Measurements from ENCODE around the gene FSTL1.

The FSTL1 gene

DNA sequence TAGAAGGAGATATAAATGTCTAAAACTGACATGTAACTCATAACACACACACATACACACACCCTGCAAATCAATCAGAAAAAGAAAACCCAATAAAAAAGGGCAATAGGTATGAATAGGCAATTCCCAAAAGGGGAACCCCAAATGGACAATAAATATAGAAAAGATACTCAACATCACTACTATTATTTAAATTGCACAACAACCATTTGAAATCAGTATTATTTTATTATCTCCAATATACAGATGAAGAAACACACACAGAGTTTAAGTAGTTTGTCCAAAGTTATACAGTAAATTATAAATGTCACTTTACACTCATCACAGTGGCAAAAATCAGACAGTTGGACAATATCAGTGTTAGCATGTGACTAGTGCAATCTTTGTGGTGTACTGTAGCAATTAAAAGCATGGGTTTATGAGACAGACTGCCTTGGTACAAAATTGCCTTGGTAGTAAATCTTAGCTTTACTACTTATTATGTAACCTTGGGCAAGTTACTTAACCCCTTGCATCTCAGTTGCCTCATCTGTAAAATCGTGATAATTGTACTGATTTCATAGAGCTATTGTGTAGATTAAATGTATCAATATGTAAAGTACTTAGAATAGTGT is 3.4 kb upstream of the FSTL1 start:
- TF ChIP-seq GATA2 (IDR thresholded peaks at IDR 0.05; ENCODE audit: low read depth, low read length), result no peak
- TF ChIP-seq GATA3 (IDR thresholded peaks at IDR 0.05; ENCODE audit: low read depth, low read length), result no peak

DNA sequence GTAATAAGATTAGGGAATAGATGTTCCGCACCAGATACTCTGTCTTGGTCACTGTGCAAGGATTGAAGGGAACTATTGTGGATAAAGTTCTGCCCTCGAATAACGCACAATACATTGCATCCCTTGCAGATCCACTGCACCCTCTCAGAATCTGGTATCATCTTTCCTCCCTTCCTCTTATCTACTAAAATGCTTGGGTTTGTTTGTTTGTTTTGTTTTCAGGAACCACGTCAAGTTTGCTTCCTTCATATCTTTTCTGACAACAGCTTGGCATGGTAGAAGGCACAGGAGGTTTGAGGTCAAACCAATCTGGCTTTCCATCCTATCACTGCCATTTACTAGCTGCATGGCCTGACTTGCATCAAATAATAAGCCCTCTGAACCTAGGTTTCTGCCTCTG is 2.0 kb upstream of the FSTL1 start:
- TF ChIP-seq GATA2 (IDR thresholded peaks at IDR 0.05; ENCODE audit: low read depth, low read length), result no peak
- TF ChIP-seq GATA3 (IDR thresholded peaks at IDR 0.05; ENCODE audit: low read depth, low read length), result no peak

DNA sequence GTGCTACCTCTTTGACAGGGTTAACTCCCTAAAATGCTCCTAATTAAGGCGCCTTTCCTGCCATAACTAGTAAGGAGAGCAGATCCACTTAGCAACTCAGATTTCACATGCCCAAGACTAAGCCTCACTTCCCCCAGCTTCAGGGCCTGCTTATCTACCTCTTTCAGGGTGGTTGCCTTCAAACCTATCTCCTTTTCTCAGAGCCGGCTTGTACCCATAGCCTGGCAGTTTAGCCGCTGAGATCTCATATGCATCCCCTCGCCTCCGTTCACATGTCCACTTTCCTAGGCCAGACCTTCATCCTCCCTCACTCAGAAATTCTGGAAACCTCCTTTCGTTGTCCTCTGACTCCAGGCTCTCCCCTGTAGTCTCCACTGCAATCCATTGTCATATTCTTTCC is 1.0 kb upstream of the FSTL1 start:
- no peak for TF ChIP-seq GATA2 (IDR thresholded peaks at IDR 0.05; ENCODE audit: low read depth, low read length)
- no peak for TF ChIP-seq GATA3 (IDR thresholded peaks at IDR 0.05; ENCODE audit: low read depth, low read length)

DNA sequence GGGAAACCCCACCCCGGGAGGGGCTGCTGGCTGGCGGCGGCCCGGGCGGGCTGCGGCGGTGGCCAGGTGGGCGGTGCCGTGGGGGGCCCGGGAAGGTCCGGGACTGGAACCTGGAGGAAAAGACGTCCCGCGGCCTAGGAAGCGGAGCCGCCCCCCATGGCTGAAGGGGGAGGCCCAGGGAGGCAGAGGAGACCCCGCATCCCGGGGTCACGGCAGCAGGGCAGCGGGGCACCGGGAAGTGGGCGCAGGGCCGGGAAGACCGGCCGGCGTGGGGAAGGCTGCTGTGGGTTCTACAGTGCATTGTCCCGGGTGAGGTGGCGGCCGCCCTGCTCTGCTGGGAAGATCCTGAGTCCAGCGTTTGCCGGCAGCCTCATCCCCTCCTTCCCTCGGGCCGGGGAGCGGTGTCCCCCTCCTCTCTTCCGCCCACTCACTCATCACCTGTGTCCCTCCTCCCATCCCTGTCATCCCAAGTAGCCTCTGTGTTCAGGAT is 525 bp upstream of the FSTL1 start:
- TF ChIP-seq GATA2 (IDR thresholded peaks at IDR 0.05; ENCODE audit: low read depth, low read length) (no peak), GATA3 (IDR thresholded peaks at IDR 0.05; ENCODE audit: low read depth, low read length) (no peak)

DNA sequence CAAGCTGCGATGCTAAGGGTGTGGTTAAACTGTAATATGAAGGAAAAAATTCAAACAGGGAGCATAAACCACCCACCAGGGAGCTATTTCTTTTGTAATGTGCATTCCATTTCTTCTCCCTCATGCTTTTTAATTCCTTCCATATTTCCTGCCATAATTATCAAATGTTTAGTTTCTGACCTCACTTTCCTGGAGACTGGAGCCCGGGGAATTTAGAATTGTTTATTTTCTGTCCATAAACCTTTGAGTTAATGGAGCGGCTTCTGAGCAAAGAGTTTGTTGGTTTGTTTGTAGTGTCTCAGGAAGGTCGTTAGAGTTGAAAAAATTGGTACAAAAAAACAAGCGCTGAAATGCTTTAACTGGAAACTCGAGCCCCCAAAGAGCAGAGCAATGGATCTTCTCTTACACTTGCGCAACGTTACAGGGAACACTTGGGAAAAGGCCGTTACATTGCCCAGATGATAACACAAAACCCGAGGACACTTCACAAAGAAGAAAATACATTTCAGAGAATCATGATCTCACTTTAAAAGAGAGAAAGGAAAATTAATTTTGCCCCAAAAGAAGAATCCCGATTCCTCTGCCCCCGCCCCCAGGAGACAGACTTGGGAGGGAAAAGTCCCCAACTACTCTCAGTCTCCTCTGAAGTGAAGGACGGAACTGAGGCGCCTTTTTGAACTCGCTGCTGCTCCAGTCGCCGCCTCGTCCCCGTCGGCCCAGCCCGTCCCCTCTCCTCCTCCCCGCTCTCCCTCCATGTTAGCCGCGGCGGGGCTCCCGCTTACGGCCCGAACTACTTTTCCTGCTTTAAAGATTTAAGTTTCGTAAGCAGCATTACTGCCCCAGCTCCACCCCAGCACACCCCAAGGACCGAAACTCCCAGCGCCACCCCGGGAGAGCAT is 842 bp downstream of the FSTL1 start:
- TF ChIP-seq GATA2 (IDR thresholded peaks at IDR 0.05; ENCODE audit: low read depth, low read length) (no peak), GATA3 (IDR thresholded peaks at IDR 0.05; ENCODE audit: low read depth, low read length) (no peak)

DNA sequence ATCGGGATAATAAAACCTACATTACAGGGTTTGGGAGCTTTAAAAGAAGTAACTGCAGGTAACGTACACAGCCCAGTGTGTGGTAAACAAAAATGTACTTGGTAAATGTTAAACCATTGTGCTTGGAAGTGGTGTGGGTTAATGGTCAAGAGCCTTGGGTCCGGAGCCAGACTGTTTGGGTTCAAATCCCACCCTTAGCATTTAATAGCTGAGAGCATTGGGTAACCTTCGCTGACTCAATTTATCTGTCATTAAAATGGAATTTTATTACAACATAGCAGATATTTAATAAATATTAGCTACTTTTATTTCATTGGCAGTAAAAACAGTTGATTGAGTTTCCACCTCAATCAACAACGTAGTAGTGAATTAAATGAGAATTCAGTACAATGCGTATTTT is 1.5 kb downstream of the FSTL1 start:
- TF ChIP-seq GATA3 (IDR thresholded peaks at IDR 0.05; ENCODE audit: low read depth, low read length) (no peak), GATA2 (IDR thresholded peaks at IDR 0.05; ENCODE audit: low read depth, low read length) (no peak)

DNA sequence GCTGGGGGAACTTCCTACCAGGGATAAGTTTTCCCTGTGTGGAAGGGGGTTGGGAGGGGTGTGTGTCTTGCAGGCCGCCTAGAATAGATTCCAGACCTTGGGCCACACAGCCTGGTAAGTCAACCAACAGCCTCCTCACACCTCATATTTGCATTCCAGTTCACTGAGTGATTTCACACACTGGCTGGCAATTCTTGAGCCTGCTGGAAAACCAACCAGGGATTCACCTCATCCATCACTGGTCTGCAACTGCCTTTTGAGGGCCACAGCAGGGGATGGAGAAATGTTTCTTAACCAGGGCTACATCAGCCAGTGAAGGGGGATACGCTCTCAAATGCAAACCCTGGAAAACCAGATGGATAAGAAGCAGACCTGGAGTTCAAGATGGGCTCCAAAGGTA is 2.0 kb downstream of the FSTL1 start:
- TF ChIP-seq GATA2 (IDR thresholded peaks at IDR 0.05; ENCODE audit: low read depth, low read length) (no peak), GATA3 (IDR thresholded peaks at IDR 0.05; ENCODE audit: low read depth, low read length) (no peak)

DNA sequence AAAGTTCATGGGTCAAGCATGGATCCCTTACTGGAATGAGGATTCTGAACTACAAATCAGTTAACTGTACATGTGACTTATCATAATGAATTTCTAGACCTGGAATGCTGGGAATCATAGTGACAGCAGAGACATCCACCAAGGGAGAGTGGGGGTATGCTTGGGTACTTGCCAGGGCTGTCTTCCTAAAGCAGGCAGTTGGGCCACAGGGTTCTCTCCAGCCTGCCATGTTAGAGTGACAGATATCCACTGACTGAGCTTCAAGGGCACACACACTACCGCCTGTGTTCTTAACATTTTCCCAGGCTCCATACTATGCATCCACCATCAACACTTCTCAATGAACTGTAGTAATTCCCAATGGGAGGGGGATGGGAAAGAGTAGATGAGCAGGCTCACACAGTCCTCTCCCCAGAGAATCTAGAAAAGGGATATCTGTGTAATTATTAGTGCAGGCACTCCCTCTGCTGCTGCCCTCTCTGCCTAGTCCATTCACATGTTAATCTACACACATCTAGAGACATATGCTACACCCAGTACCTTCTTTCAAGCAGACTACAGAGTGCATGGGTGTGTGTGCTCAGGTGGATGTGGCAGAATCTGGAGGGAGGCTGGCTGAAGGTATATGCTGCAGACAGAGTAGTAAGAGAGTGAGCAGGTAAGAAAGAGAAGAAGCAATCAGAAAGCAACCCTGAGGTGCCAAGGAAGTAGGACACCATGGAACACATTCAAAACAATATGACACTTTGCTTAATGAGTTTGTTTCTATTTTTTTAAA is 3.7 kb downstream of the FSTL1 start:
- TF ChIP-seq GATA3 (IDR thresholded peaks at IDR 0.05; ENCODE audit: low read depth, low read length), result no peak
- no peak for TF ChIP-seq GATA2 (IDR thresholded peaks at IDR 0.05; ENCODE audit: low read depth, low read length)

DNA sequence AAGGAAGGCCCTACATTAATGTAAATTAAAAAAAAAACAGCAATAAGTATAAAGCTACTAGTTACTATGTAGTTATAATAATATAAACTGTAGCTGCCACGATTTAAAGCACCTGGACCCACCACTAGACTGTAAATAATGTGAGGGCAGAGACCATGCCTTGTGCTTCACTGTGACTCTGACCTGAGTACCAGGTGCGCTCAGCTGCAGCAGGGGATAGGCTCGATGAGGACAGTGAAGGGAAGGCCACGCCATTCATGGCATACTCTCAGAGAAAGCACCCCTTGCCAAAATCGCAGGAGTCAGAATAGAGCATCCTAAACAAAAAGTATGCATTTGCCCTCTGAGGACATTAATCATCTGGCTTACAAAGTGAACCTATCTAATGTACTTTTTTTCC is 5.1 kb downstream of the FSTL1 start:
- TF ChIP-seq GATA2 (IDR thresholded peaks at IDR 0.05; ENCODE audit: low read depth, low read length) (no peak), GATA3 (IDR thresholded peaks at IDR 0.05; ENCODE audit: low read depth, low read length) (no peak)

DNA sequence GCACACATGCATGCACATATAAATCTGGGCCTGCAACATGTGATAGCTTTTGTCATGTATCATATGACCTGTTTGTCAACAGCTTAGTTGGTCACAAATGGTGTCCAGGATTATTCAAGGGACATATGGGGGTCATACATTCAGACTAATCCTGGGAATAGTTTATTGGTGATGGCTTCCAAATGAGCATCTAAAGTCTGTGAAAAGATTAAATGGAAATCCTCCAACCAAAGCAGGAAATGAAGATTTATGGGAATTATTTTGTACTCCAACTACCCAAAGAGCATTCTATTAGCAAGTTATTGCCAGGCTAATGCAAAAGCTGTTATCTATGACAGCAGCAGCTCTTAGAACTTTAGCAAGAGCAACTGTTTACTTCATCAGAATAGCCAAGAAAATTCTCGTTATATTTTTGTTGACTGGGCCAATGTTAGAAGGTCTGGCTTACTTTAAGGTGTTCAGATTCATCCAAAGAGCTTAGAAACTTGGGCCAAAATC is 7.1 kb downstream of the FSTL1 start:
- TF ChIP-seq GATA2 (IDR thresholded peaks at IDR 0.05; ENCODE audit: low read depth, low read length) (no peak), GATA3 (IDR thresholded peaks at IDR 0.05; ENCODE audit: low read depth, low read length) (no peak)

DNA sequence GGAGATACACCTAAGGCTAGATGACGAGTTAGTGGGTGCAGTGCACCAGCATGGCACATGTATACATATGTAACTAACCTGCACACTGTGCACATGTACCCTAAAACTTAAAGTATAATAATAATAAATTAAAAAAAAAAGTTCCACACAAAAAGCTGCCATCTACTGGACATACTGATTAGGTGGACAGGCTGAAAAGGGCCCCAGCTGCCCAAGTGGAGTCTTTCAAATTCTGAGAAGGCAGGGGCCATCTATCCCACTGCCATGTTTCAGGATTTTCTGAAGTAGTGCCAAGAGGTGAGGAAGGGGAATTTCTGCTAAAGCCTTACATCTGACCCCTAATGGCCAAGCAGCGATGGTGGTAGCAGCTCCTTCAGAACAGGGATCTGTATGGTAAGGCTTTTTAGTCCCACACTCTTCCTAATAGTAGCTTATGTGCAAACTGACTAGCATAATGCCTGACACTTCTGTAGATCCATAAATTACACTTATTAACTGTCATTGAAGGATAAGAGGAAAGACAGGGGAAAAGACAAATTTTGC is 7.7 kb downstream of the FSTL1 start:
- TF ChIP-seq GATA2 (IDR thresholded peaks at IDR 0.05; ENCODE audit: low read depth, low read length) (no peak), GATA3 (IDR thresholded peaks at IDR 0.05; ENCODE audit: low read depth, low read length) (no peak)

DNA sequence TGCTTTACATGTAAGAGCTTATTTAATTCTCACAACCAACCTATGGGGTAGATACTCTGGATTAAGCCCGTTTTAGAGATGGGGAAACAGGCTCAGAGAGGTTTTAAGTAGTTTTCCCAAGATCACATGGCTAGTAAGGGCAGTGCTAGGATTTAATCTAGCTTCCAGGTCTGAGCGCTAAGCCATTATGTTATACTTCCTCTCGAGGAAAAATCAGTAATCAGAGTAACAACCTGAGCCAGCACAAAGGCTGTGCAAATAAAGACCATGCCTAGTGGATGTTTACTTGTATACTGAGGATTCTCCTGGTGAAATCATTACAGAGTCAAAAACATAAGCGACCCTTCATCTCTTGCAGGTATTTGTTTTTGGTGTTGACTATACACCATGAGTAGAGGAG is 9.0 kb downstream of the FSTL1 start:
- TF ChIP-seq GATA3 (IDR thresholded peaks at IDR 0.05; ENCODE audit: low read depth, low read length) (no peak), GATA2 (IDR thresholded peaks at IDR 0.05; ENCODE audit: low read depth, low read length) (no peak)

DNA sequence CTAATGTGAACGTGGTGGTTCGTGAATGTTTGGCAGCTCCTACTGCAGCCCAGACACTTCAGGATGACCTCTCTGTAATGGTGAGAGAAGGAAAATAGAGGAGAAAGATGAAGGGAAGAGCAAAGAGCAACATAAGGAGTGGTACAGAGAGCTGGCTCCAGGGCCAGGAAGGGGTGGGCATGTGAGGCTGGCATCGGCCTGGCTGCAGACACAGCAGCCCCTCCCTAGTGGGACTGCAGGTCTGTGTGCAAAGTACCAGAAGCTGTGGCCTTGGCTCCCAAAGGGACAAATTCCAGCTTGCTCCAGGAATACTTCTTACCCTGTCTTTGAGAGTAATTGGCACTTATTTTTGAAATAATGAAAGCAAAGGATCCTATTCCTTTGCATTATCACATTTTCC is 10.0 kb downstream of the FSTL1 start:
- no peak for TF ChIP-seq GATA2 (IDR thresholded peaks at IDR 0.05; ENCODE audit: low read depth, low read length)
- TF ChIP-seq GATA3 (IDR thresholded peaks at IDR 0.05; ENCODE audit: low read depth, low read length), result no peak
